ENCODE data around the gene FBF1.
"Not testable (repeated sequence)": the region's sequence is repeated elsewhere in the genome, so short reads cannot be mapped to it uniquely, and the experiment has no call there.

FBF1 gene

DNA sequence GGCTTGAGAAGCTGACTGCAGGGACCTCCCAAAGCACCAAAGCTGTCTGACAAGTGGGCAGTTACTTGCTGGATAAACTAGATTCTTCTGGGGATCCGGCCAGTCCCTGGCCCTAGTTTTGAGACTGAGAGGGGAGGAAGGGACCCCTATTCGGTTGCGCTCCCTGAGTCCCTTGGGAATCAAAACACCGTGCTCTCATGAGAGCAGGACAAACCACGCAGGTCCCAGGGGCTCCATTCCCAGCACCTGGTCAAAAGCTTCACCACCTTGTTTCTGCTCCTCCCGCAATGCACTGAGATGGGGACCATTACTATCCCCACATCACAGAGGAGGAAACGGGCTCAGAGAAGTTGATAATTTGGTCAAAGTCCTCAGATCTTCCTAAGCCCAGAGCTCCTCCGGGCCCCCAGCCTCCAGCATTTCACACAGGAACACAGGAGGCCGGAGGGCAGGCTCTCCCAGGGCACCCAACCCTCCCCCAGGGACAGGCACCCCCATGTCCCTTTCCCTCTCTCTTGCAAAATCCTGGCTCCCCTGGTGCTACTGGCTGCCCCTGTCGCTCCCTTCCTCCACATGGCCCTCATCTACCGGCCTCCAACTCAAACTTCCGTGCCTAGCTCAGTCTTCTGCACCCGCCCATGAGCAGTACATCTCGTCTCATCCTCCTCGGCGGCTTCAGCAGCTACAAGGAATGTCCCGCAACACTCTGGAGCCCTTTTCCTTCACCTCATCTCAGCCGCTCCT is 47.4 kb downstream of the FBF1 start:
- DNase-seq, result no peak

DNA sequence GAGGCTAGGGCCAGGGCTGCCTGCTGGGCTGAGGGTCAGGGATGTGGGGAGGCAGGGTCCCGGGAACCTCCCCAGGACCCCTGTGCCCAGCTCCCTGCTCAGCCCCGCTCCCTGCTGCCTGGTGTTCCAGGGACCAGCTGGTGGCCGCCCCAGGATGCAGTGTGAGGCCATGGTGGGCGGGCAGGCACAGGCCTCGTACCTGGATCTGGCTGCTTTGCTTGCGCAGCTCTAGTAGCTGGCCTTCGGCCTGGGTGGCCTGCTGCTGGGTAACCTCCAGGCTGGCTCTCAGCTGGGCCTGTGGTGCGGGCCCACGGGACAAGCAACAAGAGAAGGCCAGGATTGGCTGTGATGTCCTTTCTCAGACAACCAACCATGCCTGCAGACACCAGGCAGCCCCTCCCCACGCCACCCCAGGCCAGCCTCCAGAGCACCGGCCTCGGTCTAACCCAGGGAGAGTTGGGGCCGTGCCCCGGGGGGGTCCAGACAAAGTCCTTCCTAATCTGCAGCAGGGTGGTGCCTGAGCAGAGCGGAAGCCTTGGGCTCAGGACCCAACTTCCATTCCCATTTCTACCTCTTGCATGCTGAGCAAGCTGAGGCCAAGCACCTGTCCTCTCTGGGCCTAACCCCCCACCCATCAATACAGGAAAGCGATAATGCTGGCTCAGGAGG is 48.2 kb downstream of the FBF1 start:
- DNase-seq, result no peak

DNA sequence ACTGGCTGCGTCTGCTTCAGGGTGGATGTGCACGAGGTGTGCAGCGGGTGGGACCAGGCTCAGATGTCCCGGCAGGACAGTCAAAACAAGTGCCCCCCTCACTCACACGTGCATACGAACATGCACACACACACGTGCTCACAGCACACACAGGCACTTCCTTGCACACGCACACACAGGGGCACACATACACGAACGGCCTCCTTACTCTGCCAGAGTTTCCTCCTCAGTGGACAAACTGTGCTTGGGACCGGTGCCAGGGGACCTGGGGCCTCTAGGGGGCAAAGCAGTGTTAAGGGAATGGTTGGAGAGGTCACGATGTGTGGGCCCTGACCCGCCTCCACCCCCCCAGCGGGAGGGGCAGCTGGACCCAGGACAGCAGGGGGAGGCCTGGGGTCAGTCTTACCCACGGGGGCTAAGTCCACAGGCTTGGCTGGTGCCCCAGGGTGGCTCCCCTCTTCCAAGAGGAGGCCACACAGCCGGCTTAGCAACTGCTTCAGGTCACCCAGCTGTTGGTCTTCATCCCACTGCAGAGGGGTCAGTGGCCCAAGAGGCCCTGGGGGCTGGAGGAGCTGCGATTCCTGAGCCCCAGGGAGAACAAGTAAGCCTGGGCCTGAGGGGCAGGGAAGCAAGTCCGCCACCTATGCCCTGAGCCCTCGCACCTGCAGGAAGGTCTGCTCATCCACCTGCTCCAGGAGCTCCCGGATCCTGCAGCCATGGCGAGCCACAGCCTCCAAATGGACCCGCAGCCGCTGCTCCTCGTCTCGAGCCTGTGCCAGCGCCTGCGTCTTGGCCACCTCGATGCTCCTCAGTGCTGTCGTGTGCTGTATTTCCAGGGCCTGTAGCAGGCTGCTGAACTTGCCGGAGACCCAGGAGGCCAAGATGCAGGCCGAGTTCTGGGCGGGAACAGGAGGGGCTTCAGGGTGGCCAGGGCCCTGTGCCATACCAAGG is 49.0 kb downstream of the FBF1 start:
- DNase-seq, result no peak

DNA sequence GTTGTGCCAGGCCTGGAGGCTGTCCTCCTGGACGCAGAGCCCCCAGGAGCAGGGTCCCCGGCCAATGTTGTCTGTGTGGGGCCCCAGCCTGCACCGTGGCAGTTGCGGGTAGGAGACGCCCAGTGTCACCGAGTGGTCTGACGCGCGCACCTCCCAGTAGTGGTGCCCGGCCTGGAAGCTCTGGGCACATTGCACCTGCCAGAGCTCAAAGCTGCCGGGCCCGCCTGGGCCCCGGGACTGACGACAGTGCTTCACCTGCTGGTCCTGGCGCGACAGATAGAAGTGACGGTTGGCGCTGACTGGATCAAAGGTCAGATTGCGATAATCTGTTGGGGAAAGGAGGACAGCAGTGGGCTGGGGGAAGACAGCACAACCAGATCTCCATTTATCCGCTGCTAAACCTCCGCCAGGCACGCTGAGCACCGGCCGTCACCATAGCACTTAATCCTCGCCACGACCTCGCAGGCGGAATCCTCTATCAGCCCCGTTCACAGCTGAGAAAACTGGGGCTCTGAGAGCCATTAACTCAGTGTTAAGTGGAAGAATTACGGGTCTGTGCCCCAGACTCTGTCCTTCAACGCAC is 49.7 kb downstream of the FBF1 start:
- no peak for DNase-seq

DNA sequence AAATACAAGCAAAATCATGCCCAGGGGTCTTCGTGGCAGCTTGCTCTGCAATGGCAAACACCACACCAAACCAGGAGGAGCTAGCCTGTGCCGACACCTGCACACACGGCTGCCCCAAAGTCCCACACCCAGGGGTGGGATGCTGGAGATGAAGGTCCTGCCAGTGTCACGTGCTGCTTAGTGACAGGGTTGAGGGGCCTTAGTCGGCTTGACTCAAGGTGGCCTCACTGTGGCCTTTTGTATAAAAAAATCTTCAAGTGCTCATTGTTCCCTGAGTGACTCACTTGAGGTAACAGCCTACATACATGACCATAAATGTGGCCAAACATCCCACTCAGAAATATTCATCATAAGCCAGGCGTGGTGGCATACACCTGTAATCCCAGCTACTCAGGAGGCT is 51.4 kb downstream of the FBF1 start:
- no peak for DNase-seq

DNA sequence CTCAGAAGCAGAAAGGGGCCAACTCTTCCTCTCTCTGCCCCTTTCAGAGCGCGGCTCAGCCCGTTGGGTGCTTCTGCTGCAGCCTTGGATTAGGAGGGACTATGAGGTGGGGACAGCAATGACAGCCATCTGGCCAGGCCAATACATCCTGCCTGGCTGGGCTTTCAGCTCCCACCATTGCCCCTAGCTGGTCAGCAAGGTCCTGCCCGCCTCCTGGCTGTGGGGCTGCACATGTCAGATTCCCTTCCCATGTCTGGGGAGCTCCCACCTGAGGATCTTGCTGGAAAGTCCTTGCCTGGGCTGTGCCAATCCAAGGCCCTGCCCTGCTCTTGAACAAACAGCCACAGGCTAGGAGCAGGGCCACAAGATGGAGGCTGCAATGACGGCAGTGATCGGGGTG is 52.4 kb downstream of the FBF1 start:
- no peak for DNase-seq

DNA sequence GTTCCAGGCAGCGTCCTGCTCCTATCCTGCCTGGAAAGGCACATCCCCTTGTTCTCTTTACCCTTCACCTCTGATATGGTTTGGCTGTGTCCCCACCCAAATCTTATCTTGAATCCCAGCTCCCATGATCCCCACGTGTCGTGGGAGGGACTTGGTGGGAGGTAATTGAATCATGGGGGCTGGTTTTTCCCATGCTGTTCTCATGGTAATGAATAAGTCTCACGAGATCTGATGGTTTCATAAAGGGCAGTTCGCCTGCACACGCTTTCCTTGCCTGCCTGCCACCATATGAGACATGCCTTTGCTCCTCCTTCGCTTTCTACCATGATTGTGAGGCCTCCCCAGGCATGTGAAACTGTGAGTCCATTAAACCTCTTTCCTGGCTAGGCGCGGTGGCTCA is 55.0 kb downstream of the FBF1 start:
- not testable (repeated sequence) for DNase-seq

DNA sequence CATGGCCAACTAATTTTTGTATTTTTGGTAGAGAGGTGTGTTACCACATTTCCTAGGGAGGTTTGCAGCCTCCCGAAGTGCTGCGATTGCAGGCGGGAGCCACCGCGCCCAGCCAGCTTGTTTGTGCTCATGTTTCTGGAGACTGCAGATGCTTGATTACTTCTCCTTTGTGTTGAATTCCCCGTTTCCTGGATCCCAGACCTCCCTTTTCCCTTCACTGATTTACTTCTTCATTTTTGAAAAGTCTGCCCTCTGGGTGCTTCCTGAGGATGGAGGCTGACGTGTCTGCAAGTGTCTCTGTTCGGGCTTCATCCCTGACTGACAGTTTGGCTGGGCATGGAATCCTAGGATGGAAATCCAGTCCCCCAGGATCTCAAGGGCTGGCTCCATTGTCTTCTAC is 55.4 kb downstream of the FBF1 start:
- DNase-seq, result no peak

DNA sequence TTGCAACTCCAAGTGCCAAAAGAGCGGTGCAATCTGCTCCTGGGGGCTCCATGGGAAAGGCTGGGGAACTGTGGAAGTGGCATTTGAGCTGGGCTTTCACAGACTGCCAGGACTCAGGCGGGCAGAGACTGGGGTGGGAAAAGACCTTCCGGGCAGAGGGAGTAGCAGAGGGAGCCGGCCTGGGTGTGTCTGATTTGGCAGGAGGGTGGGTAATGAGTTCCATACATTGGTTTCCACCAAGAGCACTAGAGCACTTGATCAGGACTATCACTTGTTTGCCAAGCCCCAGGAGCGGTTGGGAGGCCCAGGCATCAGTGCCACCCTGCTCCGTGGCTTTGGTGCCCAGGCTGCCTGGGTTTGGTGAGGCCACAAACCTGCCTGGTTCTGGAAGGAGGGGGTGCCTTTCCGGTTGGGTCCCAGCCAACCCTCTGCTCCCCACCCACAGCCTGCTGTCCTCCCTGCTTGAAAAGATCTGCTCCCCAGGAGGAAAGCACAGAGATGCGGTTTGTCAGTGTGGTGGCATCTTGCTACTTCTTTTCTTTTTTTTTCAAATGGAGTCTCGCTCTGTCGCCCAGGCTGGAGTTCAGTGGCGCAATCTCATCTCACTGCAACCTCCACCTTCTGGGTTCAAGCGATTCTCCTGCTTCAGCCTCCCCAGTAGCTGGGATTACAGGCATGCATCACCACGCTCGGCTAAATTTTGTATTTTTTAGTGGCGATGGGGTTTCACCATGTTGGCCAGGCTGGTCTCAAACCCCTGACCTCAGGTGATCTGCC is 59.0 kb downstream of the FBF1 start:
- DNase-seq, result no peak

DNA sequence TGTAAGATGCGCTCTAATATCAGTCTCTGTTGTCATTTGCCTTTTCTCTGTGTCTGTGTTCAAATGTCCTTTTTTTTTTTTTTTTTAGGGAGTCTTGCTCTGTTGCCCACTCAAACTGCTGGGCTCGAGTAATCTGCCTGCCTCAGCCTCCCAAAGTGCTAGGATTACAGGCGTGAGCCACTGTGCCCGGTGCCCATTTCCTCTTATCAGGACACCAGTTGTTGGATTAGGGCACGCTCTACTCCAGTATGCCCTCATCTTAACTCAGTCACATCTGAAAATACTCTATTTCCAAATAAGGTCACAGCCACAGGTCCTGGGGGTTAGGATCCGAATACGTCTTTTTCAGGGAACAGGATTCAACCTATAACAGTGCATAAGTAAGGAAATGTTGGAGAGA is 60.6 kb downstream of the FBF1 start:
- no peak for DNase-seq

DNA sequence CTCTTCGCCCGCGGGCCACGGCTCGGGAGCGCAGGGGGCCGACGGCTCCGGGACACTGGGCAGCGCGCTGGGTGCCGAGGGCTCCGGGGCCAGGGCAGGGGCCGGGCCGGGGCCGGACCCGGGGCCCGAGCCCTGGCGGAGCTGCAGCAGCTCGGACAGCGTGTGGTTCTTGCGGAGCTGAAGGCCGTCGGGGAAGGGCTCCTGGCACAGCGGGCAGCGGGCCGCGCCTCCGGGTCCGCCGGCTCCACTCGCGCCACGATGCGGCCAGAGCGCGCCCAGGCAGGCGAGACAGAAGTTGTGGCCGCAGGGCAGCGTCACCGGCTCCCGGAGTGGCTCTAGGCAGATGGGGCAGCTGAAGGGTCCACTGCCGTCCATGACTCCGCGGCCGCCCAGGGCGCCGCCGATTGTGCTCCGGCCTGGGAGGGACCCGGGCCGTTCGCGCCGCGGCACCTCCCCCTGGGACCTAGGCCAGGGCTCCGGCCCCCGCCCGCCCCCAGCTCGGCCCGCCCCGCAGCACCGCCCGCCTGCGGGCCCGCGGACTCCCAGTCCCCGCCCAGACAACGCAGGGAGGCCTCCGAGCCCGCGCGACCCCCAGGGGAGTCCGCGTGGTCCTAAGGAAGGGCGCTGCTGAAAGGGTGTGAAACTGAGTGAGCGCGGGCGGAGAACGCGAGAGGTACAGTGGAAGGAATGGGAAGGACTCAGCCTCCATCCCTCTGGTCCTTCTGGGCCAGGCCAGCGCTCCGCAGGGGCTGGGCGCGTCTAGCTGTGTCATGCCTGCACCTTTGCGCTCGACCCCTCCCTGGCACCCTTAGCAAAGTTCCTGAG is 62.5 kb downstream of the FBF1 start, which contains the start of gene TRIM47:
TRIM47 (minus strand) TSS at position 408 of the 825 bp plus-strand sequence; CDS start at position 375, 33 bp downstream.
- DNase-seq, result no peak

DNA sequence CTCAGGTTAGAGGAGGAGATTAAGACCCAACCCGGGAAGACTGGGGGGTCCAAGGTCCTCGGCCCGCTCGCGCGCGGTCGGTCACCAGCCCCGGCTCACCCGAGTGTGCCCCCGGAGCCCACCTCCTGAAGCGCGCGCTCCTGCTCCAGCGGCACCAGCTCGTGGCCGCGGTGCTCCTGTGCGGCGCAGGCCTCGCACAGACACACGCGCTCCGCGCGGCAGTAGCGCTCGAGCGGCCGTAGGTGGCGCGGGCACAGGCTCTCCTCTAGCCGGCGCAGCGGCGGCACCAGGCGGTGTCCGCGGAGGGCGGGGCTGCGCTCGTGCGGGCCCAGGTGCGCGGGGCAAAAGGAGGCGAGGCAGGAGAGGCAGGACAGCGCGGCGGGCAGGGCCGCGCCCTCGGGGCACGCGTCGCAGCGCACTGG is 63.1 kb downstream of the FBF1 start:
- peak; percentile 67 for DNase-seq

DNA sequence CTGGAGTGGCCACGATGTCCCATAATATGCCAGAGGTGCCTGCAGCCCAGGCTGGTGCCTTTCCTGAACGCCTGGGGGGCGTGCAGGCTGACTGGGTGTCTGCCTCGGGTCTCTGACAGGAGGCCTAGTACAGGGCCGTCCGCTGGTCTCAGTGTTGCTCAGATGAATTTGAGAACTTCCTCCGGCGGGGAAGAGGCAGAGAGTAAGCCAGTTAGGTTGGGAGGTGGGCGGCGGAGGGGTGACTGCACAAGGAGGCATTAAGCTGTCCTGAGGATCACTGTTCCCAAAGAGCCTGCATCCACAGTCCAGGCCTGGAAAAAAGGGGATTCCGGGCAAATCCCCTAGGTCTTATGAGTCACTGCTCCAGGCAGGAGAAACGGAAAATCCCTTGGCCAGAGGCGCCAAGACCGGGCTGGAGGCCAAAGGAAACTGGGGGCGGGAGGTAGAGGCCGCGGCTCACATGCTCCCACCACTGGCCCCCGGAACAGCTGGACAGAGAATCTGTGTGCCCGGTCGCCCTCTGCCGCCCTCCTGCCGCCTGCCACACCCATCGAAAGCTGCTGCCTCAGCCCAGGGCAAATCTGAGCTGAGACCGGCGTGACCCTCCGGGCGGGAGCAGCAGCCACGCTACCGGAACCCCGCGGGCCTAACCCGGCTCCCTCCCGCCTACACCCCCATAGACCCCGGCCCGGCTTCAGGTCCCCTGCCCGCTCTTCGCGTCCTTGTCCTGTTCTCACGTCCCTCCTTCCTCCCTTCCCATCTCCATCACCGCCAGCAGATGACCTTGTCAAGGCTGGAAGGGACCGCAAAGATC is 63.7 kb downstream of the FBF1 start:
- no peak for DNase-seq

DNA sequence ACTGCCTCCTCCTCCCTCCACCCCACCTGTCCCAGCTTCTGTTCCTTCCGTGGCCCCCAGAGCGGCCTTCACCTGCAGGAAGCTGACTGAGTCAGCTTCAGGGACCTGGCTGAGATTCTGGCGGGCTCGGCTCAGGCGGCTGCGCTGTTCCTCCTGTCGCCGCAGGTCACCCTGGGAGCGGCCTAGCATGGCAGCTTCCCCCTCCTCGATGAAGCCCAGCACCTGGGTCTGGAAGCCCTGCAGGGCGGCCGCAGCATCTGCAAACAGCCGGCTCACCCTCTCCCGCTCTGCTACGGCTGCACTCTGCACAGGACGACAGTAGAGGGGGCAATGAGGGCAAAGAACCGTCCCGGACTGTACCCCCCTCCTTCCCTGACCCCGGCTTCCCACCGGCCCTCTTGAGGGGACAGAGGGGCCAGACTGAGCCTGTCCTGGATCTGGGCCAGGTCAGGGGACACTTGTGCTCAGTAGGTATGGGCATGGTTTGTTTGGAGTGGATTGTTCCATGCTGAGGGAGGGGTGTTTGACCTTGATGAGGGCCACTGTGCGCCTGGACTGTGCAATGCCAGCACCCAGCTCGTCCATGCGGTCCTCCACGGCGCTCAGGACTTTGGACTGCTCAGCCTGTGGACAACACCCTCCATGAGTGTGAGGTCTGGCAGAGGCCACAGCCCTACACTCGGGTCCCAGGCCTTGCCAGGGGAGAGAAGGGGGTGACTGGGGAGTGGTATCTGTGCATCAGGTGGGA is 64.5 kb downstream of the FBF1 start:
- DNase-seq, result peak; percentile 78

DNA sequence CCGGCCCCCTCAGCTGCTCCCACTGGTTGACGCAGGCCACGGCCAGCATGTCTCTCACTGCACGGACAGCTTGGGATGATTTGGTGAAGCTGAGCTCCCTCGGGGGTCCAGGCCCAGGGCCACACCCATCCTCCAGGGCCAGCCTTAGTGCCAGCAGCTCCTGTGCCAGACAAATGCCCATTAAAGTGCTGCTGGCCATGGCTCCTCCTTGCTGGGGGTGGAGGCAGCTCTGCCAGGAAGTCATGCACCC is 65.0 kb downstream of the FBF1 start:
- DNase-seq, result no peak

DNA sequence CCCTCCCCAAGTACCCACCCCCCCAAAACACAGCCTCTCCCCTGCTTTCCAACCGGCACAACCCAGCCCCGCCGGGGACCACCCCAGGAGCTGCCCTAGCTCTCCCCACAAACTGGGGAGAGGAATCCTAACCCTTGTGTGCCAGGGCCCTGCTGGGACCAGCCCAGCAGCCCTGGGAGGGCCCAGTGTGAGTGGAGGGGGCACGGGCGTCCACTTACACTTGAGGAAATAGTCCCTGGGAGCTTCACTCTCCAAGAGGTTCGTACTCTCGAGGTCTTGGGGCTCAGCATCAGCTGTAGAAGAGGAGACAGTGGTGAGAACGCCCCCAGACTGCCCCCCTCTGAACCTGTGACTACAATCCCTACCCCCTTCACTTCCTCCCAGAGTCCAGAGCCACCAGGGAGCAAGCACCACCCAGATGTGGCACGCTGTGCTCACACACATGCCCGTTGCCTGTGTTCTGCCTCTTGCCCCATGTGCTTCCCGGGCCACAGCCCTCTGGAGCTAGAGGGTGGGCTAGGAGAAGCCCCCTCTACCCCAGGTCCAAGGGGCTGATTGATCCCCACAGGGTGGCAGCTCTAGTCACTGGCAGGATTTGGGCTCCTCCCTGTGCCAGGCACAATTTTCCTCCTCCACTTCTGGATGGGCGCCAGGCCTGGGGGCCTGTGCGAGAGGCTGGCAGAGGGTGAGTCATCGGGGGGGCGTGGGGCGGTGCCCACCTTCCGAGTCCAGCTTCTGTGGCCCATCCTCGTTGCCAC is 65.5 kb downstream of the FBF1 start:
- DNase-seq, result no peak

DNA sequence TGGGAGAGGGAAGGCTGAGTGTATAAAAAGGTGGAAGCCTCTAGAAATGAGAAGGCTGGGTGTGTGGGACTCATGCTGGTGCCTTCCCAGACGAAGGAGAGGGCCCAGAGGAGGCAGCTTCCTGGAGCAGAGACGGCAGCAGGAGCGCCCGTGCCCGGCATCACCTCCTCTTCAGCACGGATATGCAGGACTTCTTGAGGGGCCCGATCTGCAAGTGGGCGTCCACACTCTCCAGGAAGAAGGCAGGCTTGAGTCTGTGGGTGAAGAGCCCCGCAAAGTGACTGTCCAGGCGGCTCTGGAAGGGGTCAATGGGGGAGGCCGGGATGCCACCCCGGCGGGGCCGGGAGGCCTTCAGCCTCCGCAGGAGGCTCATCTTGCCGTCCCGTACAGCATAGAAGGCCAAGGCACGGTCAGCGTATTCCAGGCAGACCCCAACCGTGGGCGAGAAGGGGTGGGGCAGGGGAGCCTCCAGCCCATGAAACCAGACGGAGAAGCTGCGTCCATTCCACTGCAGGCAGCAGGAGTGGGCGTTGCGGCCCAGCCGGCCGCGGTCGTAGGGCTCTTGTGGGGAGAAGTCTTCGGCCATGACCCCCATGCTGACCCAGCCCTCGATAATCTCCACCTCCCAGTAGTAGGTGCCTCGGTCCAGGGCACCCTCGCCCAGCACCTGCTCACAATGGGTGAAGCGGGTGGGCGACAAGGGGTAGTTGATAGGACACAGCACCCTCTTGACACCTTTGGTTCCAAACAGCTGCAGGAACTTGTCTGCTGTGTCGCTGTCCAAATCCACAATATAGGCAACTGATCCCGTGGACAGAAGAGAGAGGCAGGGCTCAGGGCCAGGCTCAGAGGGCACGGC is 66.3 kb downstream of the FBF1 start:
- no peak for DNase-seq

Measured in activated effector memory CD4-positive, alpha-beta T cell treated with Interleukin-2 at 50 U/mL for 16 hours (primary cell).